OCI-LY7 (cell line): ENCODE results near the gene IQCE.

ENCODE experiments used
- CTCF ChIP-seq: fragments of 200-600 bp; sonication (generic); conservative IDR thresholded peaks from 2 replicates; pipeline ENCODE4 v1.5.1; 2014; ENCODE audit warnings: mild to moderate bottlenecking, antibody characterized with exemption, low read length, moderate library complexity, mixed read lengths
- EZH2phosphoT487 ChIP-seq: fragments of 200-600 bp; sonication (generic); IDR thresholded peaks from 2 replicates; pipeline ENCODE4 v1.6.1; 2018; ENCODE audit warnings: low read depth, borderline replicate concordance, mild to moderate bottlenecking, mixed run types, antibody characterized with exemption, low read length, moderate library complexity, mixed read lengths

- TF ChIP-seq EZH2phosphoT487 (no peak), CTCF (no peak)
These were observed 26.7 kb downstream of the IQCE start for GRCh38 chr7:2585446-2585845.
